Kasumi-1 (cell line): ENCODE results near the gene DEF6.
"Not testable (repeated sequence)": the region's sequence is repeated elsewhere in the genome, so short reads cannot be mapped to it uniquely, and the experiment has no call there.

Experiments used
- DNase-seq, 2 experiments: peaks; one replicate each; lab custom pipeline; 2025; lab: John Stamatoyannopoulos, UW

The DEF6 gene

DNA sequence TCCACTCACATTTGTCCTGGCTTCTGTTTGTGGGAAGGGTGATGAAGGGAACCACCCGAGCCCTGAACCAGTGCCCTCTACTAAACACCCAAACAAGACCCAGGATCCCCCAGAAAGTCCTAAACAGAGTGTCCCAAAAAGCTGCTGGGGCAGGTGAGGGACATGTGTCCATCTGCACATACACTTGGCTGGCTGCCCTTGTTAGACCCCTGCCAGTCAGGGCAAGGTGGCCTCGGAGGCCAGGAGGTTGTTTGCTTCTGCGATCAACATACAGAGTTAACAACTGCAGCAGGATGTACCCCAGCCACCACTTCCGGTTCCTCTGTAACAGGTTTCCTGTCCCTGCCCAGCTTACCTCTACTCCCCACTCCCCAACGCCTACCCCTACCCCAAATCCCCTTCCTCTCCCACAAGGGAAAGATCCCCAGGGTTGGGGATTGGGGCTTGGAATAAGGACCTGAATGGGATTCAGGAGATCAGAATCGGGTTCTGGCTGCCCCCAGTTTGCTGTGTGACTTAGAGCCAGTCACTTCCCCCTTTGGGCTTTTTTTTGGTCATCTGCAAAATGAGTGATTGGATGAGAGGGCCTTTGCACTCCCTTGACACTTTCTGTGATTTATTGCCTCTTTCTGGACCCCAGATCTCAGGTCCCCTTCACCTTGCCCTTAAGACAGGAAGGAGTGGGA, 13.9 kb downstream of the DEF6 start:
- peak; percentile 49 to 51 for DNase-seq

DNA sequence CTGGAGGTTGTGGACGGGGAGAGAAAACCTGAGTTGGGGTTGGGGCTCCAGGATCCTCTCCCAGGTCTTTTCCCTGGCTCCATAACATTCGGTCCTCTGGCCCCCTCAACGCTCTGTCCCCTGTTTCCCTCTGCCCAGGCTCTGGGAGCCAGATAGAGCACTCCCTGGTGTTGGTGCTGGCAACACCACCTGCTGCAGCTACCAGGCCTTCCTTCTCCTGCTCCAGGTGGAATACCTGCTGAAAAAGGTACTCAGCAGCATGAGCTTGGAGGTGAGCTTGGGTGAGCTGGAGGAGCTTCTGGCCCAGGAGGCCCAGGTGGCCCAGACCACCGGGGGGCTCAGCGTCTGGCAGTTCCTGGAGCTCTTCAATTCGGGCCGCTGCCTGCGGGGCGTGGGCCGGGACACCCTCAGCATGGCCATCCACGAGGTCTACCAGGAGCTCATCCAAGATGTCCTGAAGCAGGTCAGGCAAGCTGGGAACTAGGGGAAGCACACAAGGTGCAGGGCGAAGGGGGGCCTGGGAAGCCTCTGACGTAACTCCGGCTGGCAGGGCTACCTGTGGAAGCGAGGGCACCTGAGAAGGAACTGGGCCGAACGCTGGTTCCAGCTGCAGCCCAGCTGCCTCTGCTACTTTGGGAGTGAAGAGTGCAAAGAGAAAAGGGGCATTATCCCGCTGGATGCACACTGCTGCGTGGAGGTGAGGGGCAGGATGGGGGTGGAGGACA, 14.6 kb downstream of the DEF6 start:
- DNase-seq: no peak

DNA sequence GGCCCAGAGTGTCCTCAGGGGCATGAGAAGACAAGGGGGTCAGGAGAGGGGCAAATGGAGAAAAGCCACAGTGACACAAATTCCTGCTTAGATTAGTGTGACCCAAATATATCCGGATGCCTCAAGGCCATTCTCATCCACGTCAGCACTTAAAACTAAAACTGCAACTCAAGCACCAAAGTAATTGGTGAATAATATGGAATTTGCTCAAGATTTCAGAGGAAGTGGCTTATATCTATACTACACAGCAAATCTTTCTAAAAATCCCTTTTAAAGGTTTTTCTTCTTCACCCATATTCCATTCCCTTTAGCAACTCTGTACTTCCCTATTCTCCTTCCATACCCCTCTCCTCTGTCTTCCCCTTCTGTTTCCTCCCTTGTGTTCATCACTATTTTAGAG, 15.2 kb downstream of the DEF6 start:
- peak; percentile 74 to 82 for DNase-seq

DNA sequence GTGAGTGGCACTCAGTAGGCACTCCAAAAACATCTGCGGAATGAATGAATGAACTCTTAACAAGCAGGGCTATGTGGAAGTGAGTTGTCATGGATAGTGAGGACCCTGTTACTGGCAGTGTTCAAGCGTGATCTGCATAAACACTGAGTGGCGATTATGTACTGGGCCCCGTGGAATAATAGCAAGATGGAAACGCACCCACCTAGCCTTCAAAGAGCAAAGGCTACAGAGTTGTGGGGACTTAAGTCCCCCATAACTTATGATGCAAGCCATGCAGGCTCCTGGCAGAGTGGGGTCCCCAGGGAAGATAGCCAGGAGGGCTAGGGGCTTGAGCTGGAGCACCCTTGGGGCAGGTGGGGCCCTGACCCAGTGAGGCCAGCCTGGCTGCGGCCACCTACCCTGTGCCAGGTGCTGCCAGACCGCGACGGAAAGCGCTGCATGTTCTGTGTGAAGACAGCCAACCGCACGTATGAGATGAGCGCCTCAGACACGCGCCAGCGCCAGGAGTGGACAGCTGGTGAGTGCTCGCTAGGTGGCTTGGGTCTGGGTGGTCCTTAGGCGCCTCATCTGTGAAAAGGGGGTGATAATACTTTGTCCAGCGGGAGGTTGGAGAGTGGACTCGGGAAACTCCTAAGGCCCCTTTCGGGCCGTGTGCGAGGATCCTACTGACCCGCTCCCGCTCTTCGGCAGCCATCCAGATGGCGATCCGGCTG, 20.0 kb downstream of the DEF6 start:
- no peak for DNase-seq

DNA sequence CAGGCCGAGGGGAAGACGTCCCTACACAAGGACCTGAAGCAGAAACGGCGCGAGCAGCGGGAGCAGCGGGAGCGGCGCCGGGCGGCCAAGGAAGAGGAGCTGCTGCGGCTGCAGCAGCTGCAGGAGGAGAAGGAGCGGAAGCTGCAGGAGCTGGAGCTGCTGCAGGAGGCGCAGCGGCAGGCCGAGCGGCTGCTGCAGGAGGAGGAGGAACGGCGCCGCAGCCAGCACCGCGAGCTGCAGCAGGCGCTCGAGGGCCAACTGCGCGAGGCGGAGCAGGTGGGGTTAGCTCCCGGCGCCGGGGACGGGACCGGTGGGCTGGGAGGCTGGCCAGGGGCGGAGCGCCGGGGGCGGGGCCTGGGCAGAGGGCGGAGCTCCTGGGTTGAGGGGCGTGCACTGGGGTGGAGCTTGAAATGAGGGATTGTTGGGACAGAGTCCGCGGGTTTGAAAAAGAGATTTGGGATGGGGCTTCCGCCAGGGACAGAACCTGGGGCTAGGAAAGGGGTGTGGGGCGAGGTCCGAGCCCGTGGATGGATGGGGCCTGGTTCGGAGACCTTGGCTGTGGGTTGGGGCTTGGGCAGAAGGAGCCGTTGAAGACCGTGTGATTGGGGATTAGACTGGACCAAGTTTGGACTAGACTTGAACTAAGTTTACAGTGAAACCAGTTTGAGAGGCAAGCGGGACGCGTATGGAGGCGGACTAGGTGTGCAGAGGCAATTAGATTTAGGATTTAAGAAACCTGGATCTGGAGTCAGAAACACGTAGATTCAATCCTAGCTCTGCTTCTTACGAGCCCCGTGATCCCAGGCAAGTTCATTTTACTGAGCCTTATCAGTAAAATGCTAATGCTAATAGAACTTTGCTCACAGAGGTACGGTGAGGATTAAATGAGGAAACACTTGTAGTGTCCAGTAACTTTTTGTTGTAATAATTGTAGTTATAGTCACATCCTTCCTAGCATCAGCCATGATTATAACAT, 20.9 kb downstream of the DEF6 start:
- DNase-seq: no peak

DNA sequence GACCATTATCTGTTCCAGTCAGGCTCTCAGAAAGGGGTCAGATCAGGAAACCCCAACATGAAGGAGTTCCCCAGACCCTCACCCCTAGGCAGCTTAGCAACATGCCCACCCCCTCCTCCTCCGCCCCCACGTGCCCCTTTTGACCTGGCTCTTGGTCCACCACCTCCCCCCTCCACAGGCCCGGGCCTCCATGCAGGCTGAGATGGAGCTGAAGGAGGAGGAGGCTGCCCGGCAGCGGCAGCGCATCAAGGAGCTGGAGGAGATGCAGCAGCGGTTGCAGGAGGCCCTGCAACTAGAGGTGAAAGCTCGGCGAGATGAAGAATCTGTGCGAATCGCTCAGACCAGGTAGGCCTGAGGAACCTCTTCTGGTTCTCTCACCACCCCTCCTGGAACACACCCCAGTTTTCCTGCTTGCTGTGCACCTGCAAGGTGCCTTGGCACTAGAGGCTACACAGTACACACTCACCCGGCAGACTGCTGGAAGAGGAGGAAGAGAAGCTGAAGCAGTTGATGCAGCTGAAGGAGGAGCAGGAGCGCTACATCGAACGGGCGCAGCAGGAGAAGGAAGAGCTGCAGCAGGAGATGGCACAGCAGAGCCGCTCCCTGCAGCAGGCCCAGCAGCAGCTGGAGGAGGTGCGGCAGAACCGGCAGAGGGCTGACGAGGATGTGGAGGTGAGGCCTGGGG, 21.9 kb downstream of the DEF6 start:
- DNase-seq: no peak

DNA sequence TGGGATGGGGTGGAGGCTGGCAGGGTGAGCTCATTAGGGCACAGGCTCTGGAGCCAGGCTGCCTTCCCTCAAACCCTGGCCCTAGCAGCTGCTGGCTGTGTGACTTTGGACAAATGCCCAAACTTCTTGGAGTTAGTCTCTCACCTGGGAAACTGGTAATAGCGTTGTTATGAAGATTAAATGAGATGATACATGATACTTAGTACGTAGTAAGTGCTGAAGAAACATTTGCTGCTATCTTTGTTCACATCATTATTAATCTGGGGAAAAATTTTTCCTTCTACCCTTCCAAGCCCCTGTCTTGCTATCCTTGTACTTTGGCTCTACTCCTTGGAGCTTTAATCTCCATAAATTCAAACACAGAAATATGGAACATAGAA, 22.4 kb downstream of the DEF6 start:
- DNase-seq: no peak

DNA sequence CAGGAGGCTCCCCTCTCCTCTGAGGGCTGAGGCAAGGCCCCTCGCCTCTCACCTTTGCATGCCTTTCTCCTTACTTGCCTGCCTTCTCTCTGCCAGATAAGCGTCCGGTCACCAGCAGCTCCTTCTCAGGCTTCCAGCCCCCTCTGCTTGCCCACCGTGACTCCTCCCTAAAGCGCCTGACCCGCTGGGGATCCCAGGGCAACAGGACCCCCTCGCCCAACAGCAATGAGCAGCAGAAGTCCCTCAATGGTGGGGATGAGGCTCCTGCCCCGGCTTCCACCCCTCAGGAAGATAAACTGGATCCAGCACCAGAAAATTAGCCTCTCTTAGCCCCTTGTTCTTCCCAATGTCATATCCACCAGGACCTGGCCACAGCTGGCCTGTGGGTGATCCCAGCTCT, 23.5 kb downstream of the DEF6 start:
- no peak for DNase-seq

DNA sequence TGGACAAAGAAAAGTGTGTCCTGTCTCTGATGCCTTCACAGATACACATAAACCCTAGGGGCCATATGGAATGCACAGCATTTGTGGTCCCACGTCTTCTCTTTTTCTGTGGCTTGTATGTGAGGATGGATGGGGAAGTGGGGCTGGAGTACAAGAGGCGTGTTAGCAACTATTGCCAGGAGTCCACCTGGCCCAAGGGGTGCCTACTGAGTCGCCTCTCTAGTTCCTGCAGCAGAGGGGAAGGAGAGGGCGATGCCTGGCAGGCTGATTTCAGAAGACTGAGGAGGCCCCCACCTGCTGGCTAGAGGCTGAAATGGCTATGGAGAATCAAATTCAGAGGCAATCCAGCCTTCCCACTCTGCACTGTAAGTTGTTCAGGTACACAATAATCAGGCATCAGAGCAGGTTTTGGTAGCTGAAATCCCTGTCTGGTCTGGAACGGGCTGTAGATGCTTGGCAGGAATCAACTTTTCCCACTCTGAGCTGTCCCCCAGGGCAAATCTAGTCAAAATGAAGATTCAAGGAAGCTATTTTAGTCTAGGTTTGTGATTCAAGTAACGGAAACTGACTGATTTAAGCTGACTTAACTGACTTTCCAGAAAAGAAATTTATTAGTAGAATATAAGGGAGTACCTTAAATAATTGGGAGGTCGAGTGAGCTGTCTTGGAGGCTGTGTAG, 29.9 kb downstream of the DEF6 start:
- peak; percentile 77 to 80 for DNase-seq

DNA sequence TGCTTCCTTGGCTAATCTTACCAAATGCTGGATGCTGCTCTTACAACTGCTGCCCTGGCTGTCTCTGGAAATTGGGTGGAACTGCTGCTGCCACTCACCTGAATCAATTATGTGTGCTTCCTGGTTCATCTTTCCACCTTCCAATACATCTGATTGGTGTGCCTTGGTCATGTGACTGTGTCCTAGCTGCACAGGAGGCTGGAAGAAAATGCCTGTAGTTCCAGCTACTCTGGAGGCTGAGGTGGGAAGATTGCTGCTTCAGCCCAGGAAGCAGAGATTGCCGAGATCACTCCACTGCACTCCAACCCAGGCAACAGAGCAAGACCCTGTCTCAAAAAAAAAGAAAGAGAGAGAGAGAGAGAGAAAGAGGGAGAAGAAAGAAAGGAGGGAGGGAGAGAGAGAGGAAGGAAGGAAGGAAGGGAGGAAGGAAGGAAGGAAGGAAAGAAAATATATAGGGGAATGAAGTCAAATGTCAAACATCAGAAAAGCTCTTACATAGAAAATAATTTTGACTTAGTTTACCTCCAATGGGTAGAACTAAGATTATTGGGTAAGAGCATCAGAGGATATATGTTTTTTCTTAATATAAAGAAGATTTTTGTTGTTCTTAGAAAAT, 30.6 kb downstream of the DEF6 start:
- no peak for DNase-seq

- DNase-seq: not testable (repeated sequence)
These were observed 31.3 kb downstream of the DEF6 start for GRCh38 chr6:35328965-35329364.

- DNase-seq: no peak
These were observed 33.0 kb downstream of the DEF6 start for GRCh38 chr6:35330541-35331119.

DNA sequence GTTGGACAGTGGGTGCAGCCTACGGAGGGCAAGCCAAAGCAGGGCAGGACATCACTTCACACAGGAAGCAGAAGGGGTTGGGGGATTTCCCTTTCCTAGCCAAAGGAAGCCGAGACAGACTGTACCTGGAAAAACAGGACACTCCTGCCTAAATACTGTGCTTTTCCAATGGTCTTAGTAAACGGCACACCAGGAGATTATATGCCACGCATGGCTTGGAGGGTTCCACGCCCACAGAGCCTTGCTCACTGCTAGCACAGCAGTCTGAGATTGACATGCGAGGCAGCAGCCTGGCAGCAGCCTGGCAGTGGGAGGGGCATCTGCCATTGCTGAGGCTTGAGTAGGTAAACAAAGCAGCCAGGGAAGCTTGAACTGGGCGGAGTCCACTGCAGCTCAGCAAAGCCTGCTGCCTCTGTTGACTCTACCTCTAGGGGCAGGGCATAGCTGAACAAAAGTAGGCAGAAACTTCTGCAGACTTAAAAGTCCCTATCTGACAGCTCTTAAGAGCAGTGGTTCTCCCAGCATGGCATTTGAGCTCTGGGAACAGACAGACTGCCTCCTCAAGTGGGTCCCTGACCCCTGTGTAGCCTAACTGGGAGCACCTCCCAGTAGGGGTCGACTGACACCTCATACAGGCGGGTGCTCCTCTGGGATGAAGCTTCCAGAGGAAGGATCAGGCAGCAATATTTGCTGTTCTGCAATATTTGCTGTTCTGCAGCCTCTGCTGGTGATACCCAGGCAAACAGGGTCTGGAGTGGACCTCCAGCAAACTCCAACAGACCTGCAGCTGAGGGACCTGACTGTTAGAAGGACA, 34.7 kb downstream of the DEF6 start:
- DNase-seq: not testable (repeated sequence)

DNA sequence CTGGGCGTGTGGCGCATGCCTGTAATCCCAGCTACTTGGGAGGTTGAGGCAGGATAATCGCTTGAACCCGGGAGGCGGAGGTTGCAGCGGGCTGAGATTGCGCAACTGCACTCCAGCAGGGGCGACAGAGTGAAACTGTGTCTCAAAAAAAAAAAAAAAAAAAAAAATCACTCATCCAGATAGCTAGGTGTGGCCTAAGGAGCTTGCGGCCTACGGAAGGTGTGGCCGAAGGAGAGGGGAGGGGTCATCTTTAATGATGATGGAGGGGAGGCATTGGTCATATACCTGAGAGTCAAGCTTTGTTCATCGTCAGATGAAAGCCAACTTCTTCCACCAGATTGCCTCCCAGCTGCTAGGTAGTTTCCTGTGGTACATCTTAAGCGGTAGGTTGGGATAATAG, 43.9 kb downstream of the DEF6 start:
- no peak for DNase-seq

DNA sequence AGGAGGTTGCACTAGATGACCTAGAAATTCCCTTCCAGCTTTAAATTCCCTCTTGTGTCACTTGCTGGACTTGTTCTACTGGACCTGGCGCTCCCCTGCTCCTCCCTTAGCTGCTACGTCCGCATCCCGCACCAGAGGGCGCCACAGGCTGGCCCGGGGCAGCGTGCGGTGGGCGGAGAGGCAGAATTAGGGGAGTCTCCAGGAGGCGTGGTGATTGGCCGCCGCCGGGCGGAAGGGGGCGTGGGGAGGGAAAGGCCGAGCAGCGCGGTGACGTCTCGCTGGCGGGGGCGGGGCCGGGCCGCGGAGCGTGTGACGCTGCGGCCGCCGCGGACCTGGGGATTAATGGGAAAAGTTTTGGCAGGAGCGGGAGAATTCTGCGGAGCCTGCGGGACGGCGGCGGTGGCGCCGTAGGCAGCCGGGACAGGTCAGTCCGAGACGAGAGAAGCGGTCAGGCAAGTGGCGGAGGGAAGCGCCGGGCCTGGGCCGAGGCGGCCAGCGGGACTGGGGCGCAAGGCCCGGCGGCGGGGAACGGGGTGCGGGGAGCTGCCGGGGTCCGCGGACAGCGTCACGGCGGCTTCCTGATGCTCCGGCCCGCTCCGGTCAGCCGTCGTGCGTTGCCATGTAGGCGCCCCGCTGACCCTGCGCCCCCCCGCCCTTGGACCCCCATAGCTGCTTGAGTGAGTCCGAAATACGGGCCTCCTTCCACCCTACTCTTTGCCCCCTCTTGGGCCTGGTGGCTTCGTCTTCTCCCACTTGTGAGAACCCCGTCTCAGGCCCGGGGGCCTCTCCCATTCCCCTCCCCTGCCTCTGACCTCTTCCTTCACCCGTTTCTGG, 44.9 kb downstream of the DEF6 start, which contains the start of gene PPARD:
TSS of gene PPARD (plus strand) at position 301 of the 834 bp plus-strand sequence. CDS start 68,530 bp downstream, outside the sequence.
- DNase-seq: peak; percentile 91 to 92

GRCh38 chr6:35343092-35343834, 45.6 kb downstream of the DEF6 start:
- DNase-seq: peak; percentile 46 to 60
